ENCODE measurements around the gene AP3M1. TPM values are rescaled to one million over a fixed set of nuclear protein-coding genes. Genes with fewer than 3 reads are reported as not detected.

The AP3M1 gene
- total RNA-seq, 4 donors from 2014 or later = 26.5 to 36.4 (median 31.4) TPM

GRCh38 chr10:74103560-74104258, 46.9 kb downstream of the AP3M1 start:
- TF ChIP-seq EP300 (IDR thresholded peaks at IDR 0.05) (no peak), POLR2A (IDR thresholded peaks at IDR 0.05; ENCODE audit: low read depth) (no peak), POLR2AphosphoS5 (IDR thresholded peaks at IDR 0.05) (no peak)
- TF ChIP-seq, protein P1, sequence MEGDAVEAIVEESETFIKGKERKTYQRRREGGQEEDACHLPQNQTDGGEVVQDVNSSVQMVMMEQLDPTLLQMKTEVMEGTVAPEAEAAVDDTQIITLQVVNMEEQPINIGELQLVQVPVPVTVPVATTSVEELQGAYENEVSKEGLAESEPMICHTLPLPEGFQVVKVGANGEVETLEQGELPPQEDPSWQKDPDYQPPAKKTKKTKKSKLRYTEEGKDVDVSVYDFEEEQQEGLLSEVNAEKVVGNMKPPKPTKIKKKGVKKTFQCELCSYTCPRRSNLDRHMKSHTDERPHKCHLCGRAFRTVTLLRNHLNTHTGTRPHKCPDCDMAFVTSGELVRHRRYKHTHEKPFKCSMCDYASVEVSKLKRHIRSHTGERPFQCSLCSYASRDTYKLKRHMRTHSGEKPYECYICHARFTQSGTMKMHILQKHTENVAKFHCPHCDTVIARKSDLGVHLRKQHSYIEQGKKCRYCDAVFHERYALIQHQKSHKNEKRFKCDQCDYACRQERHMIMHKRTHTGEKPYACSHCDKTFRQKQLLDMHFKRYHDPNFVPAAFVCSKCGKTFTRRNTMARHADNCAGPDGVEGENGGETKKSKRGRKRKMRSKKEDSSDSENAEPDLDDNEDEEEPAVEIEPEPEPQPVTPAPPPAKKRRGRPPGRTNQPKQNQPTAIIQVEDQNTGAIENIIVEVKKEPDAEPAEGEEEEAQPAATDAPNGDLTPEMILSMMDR (IDR thresholded peaks at IDR 0.05) = peak; percentile 12 to 32 (median 28)
- 79% methylated on average over 11 of the region's 11 CpGs for WGBS
- H3K36me3 ChIP-seq = peaks cover 56 to 100% (median 92%) of the 10 kb centered on the region in 4 donors
- intact Hi-C loops (cut with DNase I) = no loop called here
- H3K27ac ChIP-seq (replicated peaks in 1 of 4) = peak overlapping the region in 1 of 4 donors; percentile 1
- no peaks in the 10 kb centered on the region for H3K4me1 ChIP-seq
- no peaks in the 10 kb centered on the region for H3K27me3 ChIP-seq
- no peak overlapping the region for H3K4me3 ChIP-seq
- H3K9me3 ChIP-seq = no peaks in the 10 kb centered on the region
- DNase-seq (ENCODE audit: extremely low spot score) = no peak

- TF ChIP-seq, protein P1 (IDR thresholded peaks at IDR 0.05) = no peak
- TF ChIP-seq POLR2A (IDR thresholded peaks at IDR 0.05; ENCODE audit: low read depth) (no peak), POLR2AphosphoS5 (IDR thresholded peaks at IDR 0.05) (no peak), EP300 (IDR thresholded peaks at IDR 0.05) (no peak)
- intact Hi-C loops (cut with DNase I) = no loop called here
These were observed 50.8 kb downstream of the AP3M1 start for GRCh38 chr10:74099836-74100235.

DNA sequence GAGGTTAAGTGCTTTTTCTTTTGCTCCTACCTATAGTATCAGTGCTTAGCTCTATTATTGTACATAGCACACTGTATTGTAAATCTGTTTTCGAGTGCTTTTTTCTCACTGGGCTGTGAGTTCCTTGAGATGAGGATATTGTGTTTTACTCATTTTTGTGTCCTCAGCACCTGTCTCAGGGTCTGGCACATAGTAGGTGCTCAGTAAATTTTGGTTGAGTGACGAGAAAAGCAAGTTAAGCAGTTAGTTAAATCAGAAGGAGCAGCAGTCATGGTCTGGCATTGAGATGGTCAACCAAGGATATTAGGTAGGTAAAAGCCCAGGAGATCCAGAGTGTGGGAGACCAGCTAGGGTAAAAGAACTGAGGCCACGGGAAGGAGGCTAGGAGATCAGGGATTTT, 51.2 kb downstream of the AP3M1 start:
- intact Hi-C loops (cut with DNase I) = no loop called here
- H3K36me3 ChIP-seq = peaks cover 62 to 100% (median 92%) of the 10 kb centered on the region in 4 donors

More at GRCh38 chr10:74099836-74100235, 50.8 kb downstream of the AP3M1 start:
- Histone ChIP-seq H3K36me3 (peaks cover 62 to 100% (median 92%) of the 10 kb centered on the region in 4 donors), H3K27ac (replicated peaks in 1 of 4) (no peak overlapping the region), H3K9me3 (no peaks in the 10 kb centered on the region), H3K4me1 (no peaks in the 10 kb centered on the region), H3K27me3 (no peaks in the 10 kb centered on the region), H3K4me3 (no peak overlapping the region)
- WGBS = 94% methylated on average over 3 of the region's 3 CpGs
- no peak for DNase-seq (ENCODE audit: extremely low spot score)

GRCh38 chr10:74097776-74098175, 52.9 kb downstream of the AP3M1 start:
- Histone ChIP-seq H3K4me3 (no peak overlapping the region), H3K27ac (replicated peaks in 1 of 4) (no peak overlapping the region), H3K27me3 (no peaks in the 10 kb centered on the region), H3K9me3 (no peaks in the 10 kb centered on the region), H3K4me1 (no peaks in the 10 kb centered on the region), H3K36me3 (peaks cover 72 to 100% (median 94%) of the 10 kb centered on the region in 4 donors)
- DNase-seq (ENCODE audit: extremely low spot score) = no peak
- TF ChIP-seq POLR2AphosphoS5 (IDR thresholded peaks at IDR 0.05) = no peak
- TF ChIP-seq, protein P1 (IDR thresholded peaks at IDR 0.05) = no peak
- no peak for TF ChIP-seq EP300 (IDR thresholded peaks at IDR 0.05)
- TF ChIP-seq POLR2A (IDR thresholded peaks at IDR 0.05; ENCODE audit: low read depth) = no peak
- 85% methylated on average over 9 of the region's 9 CpGs for WGBS
- intact Hi-C loops (cut with DNase I) = no loop called here

More for the DNA sequence above, 51.2 kb downstream of the AP3M1 start:
- H3K4me3 ChIP-seq = no peak overlapping the region
- no peaks in the 10 kb centered on the region for H3K9me3 ChIP-seq
- H3K4me1 ChIP-seq = no peaks in the 10 kb centered on the region
- H3K27me3 ChIP-seq = no peaks in the 10 kb centered on the region
- no peak overlapping the region for H3K27ac ChIP-seq (replicated peaks in 1 of 4)
- WGBS = 88% methylated on average over 3 of the region's 3 CpGs
- TF ChIP-seq POLR2AphosphoS5 (IDR thresholded peaks at IDR 0.05) (no peak), EP300 (IDR thresholded peaks at IDR 0.05) (no peak), POLR2A (IDR thresholded peaks at IDR 0.05; ENCODE audit: low read depth) (no peak)
- TF ChIP-seq, protein P1 (IDR thresholded peaks at IDR 0.05) = no peak
- no peak for DNase-seq (ENCODE audit: extremely low spot score)
